ENCODE data around the gene ABLIM2.

Gene ABLIM2

GRCh38 chr4:8176547-8177399 is 18.2 kb upstream of the ABLIM2 start:
- DNase-seq (ENCODE audit: low read depth): peak; percentile 47
- no peak overlapping the region for H3K4me3 ChIP-seq (ENCODE audit: control insufficient read depth, low read depth, low read length)

GRCh38 chr4:8175686-8176085 is 17.1 kb upstream of the ABLIM2 start:
- no peak overlapping the region for H3K4me3 ChIP-seq (ENCODE audit: control insufficient read depth, low read depth, low read length)
- DNase-seq (ENCODE audit: low read depth): no peak
- TF ChIP-seq, protein P1, sequence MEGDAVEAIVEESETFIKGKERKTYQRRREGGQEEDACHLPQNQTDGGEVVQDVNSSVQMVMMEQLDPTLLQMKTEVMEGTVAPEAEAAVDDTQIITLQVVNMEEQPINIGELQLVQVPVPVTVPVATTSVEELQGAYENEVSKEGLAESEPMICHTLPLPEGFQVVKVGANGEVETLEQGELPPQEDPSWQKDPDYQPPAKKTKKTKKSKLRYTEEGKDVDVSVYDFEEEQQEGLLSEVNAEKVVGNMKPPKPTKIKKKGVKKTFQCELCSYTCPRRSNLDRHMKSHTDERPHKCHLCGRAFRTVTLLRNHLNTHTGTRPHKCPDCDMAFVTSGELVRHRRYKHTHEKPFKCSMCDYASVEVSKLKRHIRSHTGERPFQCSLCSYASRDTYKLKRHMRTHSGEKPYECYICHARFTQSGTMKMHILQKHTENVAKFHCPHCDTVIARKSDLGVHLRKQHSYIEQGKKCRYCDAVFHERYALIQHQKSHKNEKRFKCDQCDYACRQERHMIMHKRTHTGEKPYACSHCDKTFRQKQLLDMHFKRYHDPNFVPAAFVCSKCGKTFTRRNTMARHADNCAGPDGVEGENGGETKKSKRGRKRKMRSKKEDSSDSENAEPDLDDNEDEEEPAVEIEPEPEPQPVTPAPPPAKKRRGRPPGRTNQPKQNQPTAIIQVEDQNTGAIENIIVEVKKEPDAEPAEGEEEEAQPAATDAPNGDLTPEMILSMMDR (conservative IDR thresholded peaks at IDR 0.05; ENCODE audit: control insufficient read depth, insufficient read depth, low read depth, low read length): no peak

More at GRCh38 chr4:8176547-8177399, 18.2 kb upstream of the ABLIM2 start:
- TF ChIP-seq, protein P1 (conservative IDR thresholded peaks at IDR 0.05; ENCODE audit: control insufficient read depth, insufficient read depth, low read depth, low read length): peak; percentile 91

- no peak overlapping the region for H3K4me3 ChIP-seq (ENCODE audit: control insufficient read depth, low read depth, low read length)
- TF ChIP-seq, protein P1 (conservative IDR thresholded peaks at IDR 0.05; ENCODE audit: control insufficient read depth, insufficient read depth, low read depth, low read length): no peak
- no peak for DNase-seq (ENCODE audit: low read depth)
Measured at GRCh38 chr4:8174970-8175369, 16.4 kb upstream of the ABLIM2 start.

- TF ChIP-seq, protein P1 (conservative IDR thresholded peaks at IDR 0.05; ENCODE audit: control insufficient read depth, insufficient read depth, low read depth, low read length): no peak
- H3K4me3 ChIP-seq (ENCODE audit: control insufficient read depth, low read depth, low read length): no peak overlapping the region
- DNase-seq (ENCODE audit: low read depth): no peak
Measured at GRCh38 chr4:8173492-8174242, 15.1 kb upstream of the ABLIM2 start.

- DNase-seq (ENCODE audit: low read depth): peak; percentile 24
- no peak overlapping the region for H3K4me3 ChIP-seq (ENCODE audit: control insufficient read depth, low read depth, low read length)
- TF ChIP-seq, protein P1 (conservative IDR thresholded peaks at IDR 0.05; ENCODE audit: control insufficient read depth, insufficient read depth, low read depth, low read length): no peak
Measured at GRCh38 chr4:8171984-8172924, 13.6 kb upstream of the ABLIM2 start.

DNA sequence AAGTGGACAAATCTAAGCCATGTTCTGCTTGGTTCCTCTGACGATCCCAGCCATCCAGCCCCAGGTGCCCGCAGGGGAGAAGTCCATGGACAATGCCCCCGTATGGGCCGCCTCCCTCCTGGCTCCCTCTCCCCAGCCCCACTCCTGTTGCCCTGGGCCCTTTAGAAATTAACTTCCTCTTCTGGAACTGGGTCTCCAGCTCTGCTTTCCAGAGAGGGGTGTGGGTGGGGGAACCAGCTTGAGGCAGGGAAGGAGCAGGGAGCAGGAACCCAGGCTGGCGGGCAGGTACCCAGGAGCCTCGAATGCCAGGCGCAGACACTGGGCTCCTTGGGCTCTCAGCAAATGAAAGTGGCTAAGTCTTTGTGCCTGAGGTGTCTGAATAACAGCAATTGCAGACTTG is 12.7 kb upstream of the ABLIM2 start:
- TF ChIP-seq, protein P1 (conservative IDR thresholded peaks at IDR 0.05; ENCODE audit: control insufficient read depth, insufficient read depth, low read depth, low read length): no peak
- no peak for DNase-seq (ENCODE audit: low read depth)
- no peak overlapping the region for H3K4me3 ChIP-seq (ENCODE audit: control insufficient read depth, low read depth, low read length)

Measured in fibroblast of mammary gland (primary cell).